Endothelial cell (in vitro differentiated cells): ENCODE results near the gene SPINT2. TPM values are rescaled to one million over a fixed set of nuclear protein-coding genes. Genes with fewer than 3 reads are reported as not detected.

Experiments
- DNase-seq: peaks from one replicate; pipeline ENCODE4 v3.0.0; 2021; ENCODE audit warnings: low spot score
- H3K27ac Mint-ChIP-seq: one replicate; pipeline ENCODE4 v1.8.0; 2021; ENCODE audit warnings: mixed read lengths, inconsistent platforms; ENCODE audit not compliant: unreplicated experiment
- H3K27me3 Mint-ChIP-seq: one replicate; pipeline ENCODE4 v1.8.0; 2021; ENCODE audit warnings: mild to moderate bottlenecking, moderate library complexity, mixed read lengths, inconsistent platforms; ENCODE audit not compliant: unreplicated experiment
- H3K36me3 Mint-ChIP-seq: one replicate; pipeline ENCODE4 v1.8.0; 2021; ENCODE audit warnings: mild to moderate bottlenecking, low read depth, mixed read lengths, inconsistent platforms; ENCODE audit not compliant: unreplicated experiment
- H3K4me1 Mint-ChIP-seq: one replicate; pipeline ENCODE4 v1.8.0; 2021; ENCODE audit warnings: mild to moderate bottlenecking, mixed read lengths, inconsistent platforms; ENCODE audit not compliant: unreplicated experiment
- H3K4me3 Mint-ChIP-seq: one replicate; pipeline ENCODE4 v1.8.0; 2021; ENCODE audit warnings: mild to moderate bottlenecking, mixed read lengths, inconsistent platforms; ENCODE audit not compliant: unreplicated experiment
- H3K9me3 Mint-ChIP-seq: one replicate; pipeline ENCODE4 v1.8.0; 2021; ENCODE audit warnings: mixed read lengths, inconsistent platforms; ENCODE audit not compliant: unreplicated experiment
- CTCF ChIP-seq: fragments of 200-600 bp; sonication (generic); IDR thresholded peaks from one replicate; pipeline ENCODE4 v1.5.0; 2021; ENCODE audit warnings: antibody characterized with exemption; ENCODE audit not compliant: unreplicated experiment
- total RNA-seq: library from RNA; stranded (reverse); fragmentation: NEBNext Ultra II Directional; extraction: Animal tissue kit (Norgen Biotek cat#: 25700); gene quantifications from one replicate; pipeline ENCODE4 v1.2.1, GENCODE V29; 2021; ENCODE audit not compliant: unreplicated experiment

Gene SPINT2
- total RNA-seq, 1 donor from 2014 or later: 93.4 TPM

GRCh38 chr19:38318660-38319059 is 54.3 kb downstream of the SPINT2 start:
- Mint-ChIP-seq H3K4me3 (peak overlapping the region; percentile 81), H3K27me3 (peaks cover 18% of the 10 kb centered on the region), H3K4me1 (peaks cover 42% of the 10 kb centered on the region), H3K27ac (no peak overlapping the region), H3K36me3 (peaks cover 3% of the 10 kb centered on the region), H3K9me3 (no peaks in the 10 kb centered on the region)
- DNase-seq: no peak
- TF ChIP-seq CTCF: no peak

GRCh38 chr19:38319421-38320258 is 55.3 kb downstream of the SPINT2 start, which contains the start of gene KCNK6:
Gene KCNK6 (plus strand): TSS chr19:38319845. CDS start chr19:38319951, 106 bp downstream.
- H3K4me1 Mint-ChIP-seq: peaks cover 42% of the 10 kb centered on the region
- peaks cover 18% of the 10 kb centered on the region for H3K27me3 Mint-ChIP-seq
- peak within 1 kb of the TSS; percentile 88 for H3K4me3 Mint-ChIP-seq
- H3K36me3 Mint-ChIP-seq: peaks cover 3% of the 10 kb centered on the region
- H3K27ac Mint-ChIP-seq: no peak within 1 kb of the TSS
- DNase-seq: peak; percentile 38
- no peaks in the 10 kb centered on the region for H3K9me3 Mint-ChIP-seq
- TF ChIP-seq CTCF: no peak

- Mint-ChIP-seq H3K27me3 (peaks cover 18% of the 10 kb centered on the region), H3K4me3 (peak overlapping the region; percentile 88), H3K27ac (peak overlapping the region; percentile 64), H3K9me3 (no peaks in the 10 kb centered on the region), H3K4me1 (peaks cover 42% of the 10 kb centered on the region), H3K36me3 (peaks cover 10% of the 10 kb centered on the region)
- DNase-seq: no peak
- no peak for TF ChIP-seq CTCF
These were observed 56.6 kb downstream of the SPINT2 start for GRCh38 chr19:38320969-38321339.

GRCh38 chr19:38321646-38322196 is 57.3 kb downstream of the SPINT2 start:
- H3K27me3 Mint-ChIP-seq: peaks cover 18% of the 10 kb centered on the region
- no peaks in the 10 kb centered on the region for H3K9me3 Mint-ChIP-seq
- peaks cover 41% of the 10 kb centered on the region for H3K4me1 Mint-ChIP-seq
- peaks cover 12% of the 10 kb centered on the region for H3K36me3 Mint-ChIP-seq
- peak overlapping the region; percentile 74 for H3K4me3 Mint-ChIP-seq
- DNase-seq: no peak
- TF ChIP-seq CTCF: no peak
- H3K27ac Mint-ChIP-seq: no peak overlapping the region

DNA sequence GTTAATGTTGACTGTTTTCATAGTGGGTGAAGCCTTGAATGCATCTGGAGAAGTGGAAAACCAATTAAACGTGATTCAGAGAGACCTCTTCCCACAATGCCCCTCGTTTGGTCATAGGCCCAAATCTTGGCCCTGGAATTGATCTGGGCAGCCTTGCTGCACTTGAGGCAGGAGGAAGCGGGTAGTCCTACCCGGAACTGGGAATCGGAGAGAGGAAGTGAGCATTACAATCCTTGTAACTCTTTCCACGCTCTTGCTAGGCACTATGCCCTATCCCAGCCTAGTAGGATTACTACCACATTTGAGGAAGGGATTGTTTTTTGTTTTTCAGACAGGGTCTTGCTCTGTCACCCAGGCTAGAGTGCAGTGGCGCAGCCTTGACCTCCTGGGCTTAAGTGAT is 58.9 kb downstream of the SPINT2 start:
- H3K4me1 Mint-ChIP-seq: peaks cover 32% of the 10 kb centered on the region

More for the DNA sequence above, 58.9 kb downstream of the SPINT2 start:
- TF ChIP-seq CTCF: no peak
- H3K27me3 Mint-ChIP-seq: peaks cover 15% of the 10 kb centered on the region
- H3K27ac Mint-ChIP-seq: peak overlapping the region; percentile 54
- peaks cover 22% of the 10 kb centered on the region for H3K36me3 Mint-ChIP-seq
- no peak for DNase-seq
- no peaks in the 10 kb centered on the region for H3K9me3 Mint-ChIP-seq
- H3K4me3 Mint-ChIP-seq: no peak overlapping the region
